ENCODE data around the gene ITGA1.

ITGA1 gene

DNA sequence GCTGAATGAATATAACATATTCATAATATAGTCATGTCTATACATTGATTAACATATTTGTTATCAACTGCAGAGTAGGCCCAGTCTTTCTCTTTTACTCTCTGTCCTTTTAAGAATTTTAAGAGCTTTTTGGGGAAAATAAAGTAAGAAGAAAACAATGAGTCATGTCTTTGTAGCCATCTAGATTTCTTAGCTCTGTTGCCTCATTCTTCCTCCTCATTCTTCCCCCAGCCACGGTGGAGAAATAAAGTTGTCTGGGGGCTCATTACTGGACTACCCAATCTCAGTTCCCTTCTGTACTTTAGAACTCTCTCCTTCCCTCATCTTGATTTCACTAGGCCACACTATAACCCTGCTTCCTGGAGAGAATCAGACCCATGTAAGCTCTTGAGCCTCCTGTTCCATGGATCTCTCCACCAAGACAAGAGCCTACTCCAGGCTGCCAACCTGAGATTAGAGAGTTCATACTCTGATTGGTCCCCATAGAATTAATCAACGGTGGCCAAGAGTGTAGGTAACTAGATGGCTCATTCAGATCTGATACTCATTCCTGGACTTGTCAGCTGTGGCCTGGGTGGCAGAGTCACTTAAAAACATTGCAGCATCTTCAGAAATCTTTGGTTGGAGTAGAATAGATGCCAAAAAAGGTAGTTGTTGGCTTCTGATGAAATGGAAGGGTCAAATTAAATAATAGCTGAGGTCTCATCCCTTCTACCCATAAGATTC, 44.2 kb downstream of the ITGA1 start:
- Histone ChIP-seq H3K4me2 (ENCODE audit: low read depth, low read length, poor library complexity, severe bottlenecking) (no peak overlapping the region), H3K36me3 (ENCODE audit: insufficient read depth, low read length) (no peaks in the 10 kb centered on the region), H3K9me2 (replicated peaks; ENCODE audit: low read depth, low read length) (no peaks in the 10 kb centered on the region), H3K4me3 (ENCODE audit: low read length, poor library complexity, severe bottlenecking) (no peak overlapping the region), H2AFZ (ENCODE audit: low read length) (no peak overlapping the region), H3K79me2 (ENCODE audit: insufficient read depth, low read length) (no peaks in the 10 kb centered on the region), H3K4me1 (ENCODE audit: insufficient read depth, low read length, poor library complexity, severe bottlenecking) (no peaks in the 10 kb centered on the region), H3F3A (ENCODE audit: low read depth) (no peaks in the 10 kb centered on the region), H3K9me3 (ENCODE audit: insufficient read depth, low read depth, low read length) (peaks cover 7% of the 10 kb centered on the region; the same call in 1 of the 2 replicates), H3K9ac (ENCODE audit: low read depth, low read length, poor library complexity, severe bottlenecking) (no peak overlapping the region), H4K20me1 (ENCODE audit: insufficient read depth, low read length, poor library complexity, severe bottlenecking) (no peaks in the 10 kb centered on the region), H3K27me3 (ENCODE audit: insufficient read depth, low read length, poor library complexity, severe bottlenecking) (no peaks in the 10 kb centered on the region)
- no peak for TF ChIP-seq EZH2phosphoT487 (IDR thresholded peaks at IDR 0.05; ENCODE audit: borderline replicate concordance)
- TF ChIP-seq, protein P1, sequence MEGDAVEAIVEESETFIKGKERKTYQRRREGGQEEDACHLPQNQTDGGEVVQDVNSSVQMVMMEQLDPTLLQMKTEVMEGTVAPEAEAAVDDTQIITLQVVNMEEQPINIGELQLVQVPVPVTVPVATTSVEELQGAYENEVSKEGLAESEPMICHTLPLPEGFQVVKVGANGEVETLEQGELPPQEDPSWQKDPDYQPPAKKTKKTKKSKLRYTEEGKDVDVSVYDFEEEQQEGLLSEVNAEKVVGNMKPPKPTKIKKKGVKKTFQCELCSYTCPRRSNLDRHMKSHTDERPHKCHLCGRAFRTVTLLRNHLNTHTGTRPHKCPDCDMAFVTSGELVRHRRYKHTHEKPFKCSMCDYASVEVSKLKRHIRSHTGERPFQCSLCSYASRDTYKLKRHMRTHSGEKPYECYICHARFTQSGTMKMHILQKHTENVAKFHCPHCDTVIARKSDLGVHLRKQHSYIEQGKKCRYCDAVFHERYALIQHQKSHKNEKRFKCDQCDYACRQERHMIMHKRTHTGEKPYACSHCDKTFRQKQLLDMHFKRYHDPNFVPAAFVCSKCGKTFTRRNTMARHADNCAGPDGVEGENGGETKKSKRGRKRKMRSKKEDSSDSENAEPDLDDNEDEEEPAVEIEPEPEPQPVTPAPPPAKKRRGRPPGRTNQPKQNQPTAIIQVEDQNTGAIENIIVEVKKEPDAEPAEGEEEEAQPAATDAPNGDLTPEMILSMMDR (conservative IDR thresholded peaks at IDR 0.05; ENCODE audit: low read length), result no peak

DNA sequence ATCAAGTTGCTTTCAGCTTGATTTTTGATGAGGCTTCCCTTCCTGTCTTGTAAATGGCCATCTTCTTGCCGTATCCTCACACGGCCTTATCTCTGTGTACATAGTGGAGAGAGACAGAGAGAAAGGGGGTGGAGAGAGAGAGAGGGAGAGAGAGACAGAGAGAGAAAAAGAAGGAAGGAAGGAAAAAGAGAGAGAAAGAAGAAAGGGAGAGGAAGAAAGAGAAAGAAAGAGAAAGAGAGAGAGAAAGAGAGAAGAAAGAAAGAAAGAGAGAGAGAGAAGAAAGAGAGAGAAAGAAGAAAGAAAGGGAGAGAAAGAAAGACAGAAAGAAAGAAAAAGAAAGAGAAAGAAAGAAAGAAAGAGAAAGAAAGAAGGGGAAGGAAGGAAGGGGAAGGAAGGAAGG, 46.6 kb downstream of the ITGA1 start:
- Histone ChIP-seq H2AFZ (ENCODE audit: low read length) (no peak overlapping the region), H3F3A (ENCODE audit: low read depth) (no peaks in the 10 kb centered on the region), H3K4me1 (ENCODE audit: insufficient read depth, low read length, poor library complexity, severe bottlenecking) (no peaks in the 10 kb centered on the region), H3K4me2 (ENCODE audit: low read depth, low read length, poor library complexity, severe bottlenecking) (no peak overlapping the region), H3K9me2 (replicated peaks; ENCODE audit: low read depth, low read length) (no peaks in the 10 kb centered on the region), H3K4me3 (ENCODE audit: low read length, poor library complexity, severe bottlenecking) (no peak overlapping the region), H3K9ac (ENCODE audit: low read depth, low read length, poor library complexity, severe bottlenecking) (no peak overlapping the region), H3K27me3 (ENCODE audit: insufficient read depth, low read length, poor library complexity, severe bottlenecking) (no peaks in the 10 kb centered on the region), H3K9me3 (ENCODE audit: insufficient read depth, low read depth, low read length) (no peaks in the 10 kb centered on the region), H4K20me1 (ENCODE audit: insufficient read depth, low read length, poor library complexity, severe bottlenecking) (no peaks in the 10 kb centered on the region), H3K79me2 (ENCODE audit: insufficient read depth, low read length) (no peaks in the 10 kb centered on the region), H3K36me3 (ENCODE audit: insufficient read depth, low read length) (no peaks in the 10 kb centered on the region)
- no peak for TF ChIP-seq EZH2phosphoT487 (IDR thresholded peaks at IDR 0.05; ENCODE audit: borderline replicate concordance)
- TF ChIP-seq, protein P1 (conservative IDR thresholded peaks at IDR 0.05; ENCODE audit: low read length), result no peak

DNA sequence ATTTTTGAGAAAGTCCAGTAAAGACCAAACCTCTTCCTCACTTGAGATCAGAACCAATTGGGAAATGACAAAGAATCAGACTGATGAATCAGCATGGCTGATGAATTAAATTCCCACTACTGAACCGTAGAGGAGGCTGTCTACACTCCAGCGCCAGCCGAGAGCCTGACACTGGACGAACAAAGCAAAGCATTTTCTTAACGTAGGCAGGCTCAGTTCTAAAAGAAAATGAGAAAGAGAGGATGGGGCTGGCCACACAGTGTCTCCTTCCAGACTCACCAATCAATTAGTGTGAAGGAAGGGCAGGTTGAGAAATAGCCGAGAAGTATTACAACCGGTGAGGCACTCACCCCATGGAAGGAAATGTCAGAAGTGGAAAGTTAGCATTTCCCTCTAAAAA, 49.4 kb downstream of the ITGA1 start:
- H3K79me2 ChIP-seq (ENCODE audit: insufficient read depth, low read length), result no peaks in the 10 kb centered on the region
- no peaks in the 10 kb centered on the region for H4K20me1 ChIP-seq (ENCODE audit: insufficient read depth, low read length, poor library complexity, severe bottlenecking)
- H2AFZ ChIP-seq (ENCODE audit: low read length), result no peak overlapping the region
- no peaks in the 10 kb centered on the region for H3K27me3 ChIP-seq (ENCODE audit: insufficient read depth, low read length, poor library complexity, severe bottlenecking)
- H3F3A ChIP-seq (ENCODE audit: low read depth), result no peaks in the 10 kb centered on the region
- no peak overlapping the region for H3K9ac ChIP-seq (ENCODE audit: low read depth, low read length, poor library complexity, severe bottlenecking)
- no peak overlapping the region for H3K4me2 ChIP-seq (ENCODE audit: low read depth, low read length, poor library complexity, severe bottlenecking)
- no peaks in the 10 kb centered on the region for H3K36me3 ChIP-seq (ENCODE audit: insufficient read depth, low read length)
- no peaks in the 10 kb centered on the region for H3K9me2 ChIP-seq (replicated peaks; ENCODE audit: low read depth, low read length)
- H3K9me3 ChIP-seq (ENCODE audit: insufficient read depth, low read depth, low read length), result no peaks in the 10 kb centered on the region
- H3K4me1 ChIP-seq (ENCODE audit: insufficient read depth, low read length, poor library complexity, severe bottlenecking), result no peaks in the 10 kb centered on the region
- no peak overlapping the region for H3K4me3 ChIP-seq (ENCODE audit: low read length, poor library complexity, severe bottlenecking)
- TF ChIP-seq, protein P1 (conservative IDR thresholded peaks at IDR 0.05; ENCODE audit: low read length), result no peak
- TF ChIP-seq EZH2phosphoT487 (IDR thresholded peaks at IDR 0.05; ENCODE audit: borderline replicate concordance), result no peak

All from Loucy (cell line).